ENCODE measurements around the gene PGAM5. TPM values are rescaled to one million over a fixed set of nuclear protein-coding genes. Genes with fewer than 3 reads are reported as not detected.

The PGAM5 gene
- total and polyA plus RNA-seq, 12 donors: 17.5 to 37.6 (median 31.3) TPM

DNA sequence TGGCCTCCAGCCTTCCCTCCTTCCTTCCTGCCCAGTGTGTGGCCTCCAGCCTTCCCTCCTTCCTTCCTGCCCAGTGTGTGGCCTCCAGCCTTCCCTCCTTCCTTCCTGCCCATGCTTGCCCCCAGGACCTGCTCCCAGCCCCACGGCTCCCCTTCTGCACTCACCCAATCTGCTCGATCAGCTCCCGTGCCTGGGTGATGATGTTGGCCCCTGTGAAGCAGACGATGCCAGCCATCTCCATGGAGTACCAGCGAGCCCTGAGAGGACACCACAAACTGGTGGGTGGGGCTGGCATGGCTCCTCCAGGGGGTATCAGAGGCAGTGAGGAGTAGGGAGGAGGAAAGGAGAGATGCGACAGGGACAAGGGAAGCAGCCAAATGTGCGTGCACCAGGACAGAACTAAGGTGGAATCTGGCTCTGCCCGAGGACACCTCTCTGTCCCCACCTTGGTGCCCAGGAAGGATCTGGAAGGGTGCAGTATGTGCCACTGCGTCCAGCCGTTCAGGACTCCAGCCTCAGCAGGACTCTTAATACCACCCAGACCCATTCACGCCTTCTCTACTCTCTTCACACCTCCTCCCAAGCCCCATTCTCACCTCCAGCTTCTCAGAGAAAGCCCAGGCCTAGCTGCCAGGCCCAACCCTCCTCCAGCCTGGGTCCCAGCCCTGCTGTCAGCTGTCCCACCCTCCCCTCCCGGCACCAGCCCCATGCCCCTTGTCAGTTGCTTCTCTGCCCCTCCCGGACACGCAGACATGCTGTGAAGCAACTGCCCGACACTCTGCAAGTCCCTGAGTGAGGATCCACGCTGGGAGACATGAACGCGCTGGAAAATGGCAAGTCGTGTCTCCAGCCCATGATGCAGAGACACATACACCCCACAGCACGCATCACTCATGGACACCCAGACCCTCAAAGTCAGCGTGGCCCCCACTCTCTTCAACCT lies 46.2 kb upstream of the PGAM5 start:
- no peak for DNase-seq
- H3K4me1 ChIP-seq: no peaks in the 10 kb centered on the region
- 87 to 90% methylated on average over 21 of the region's 21 CpGs for WGBS, 2 donors
- ATAC-seq: no peak
- intact Hi-C loops (cut with DNase I): no loop called here
- peaks cover 0 to 100% (median 40%) of the 10 kb centered on the region in 9 donors for H3K36me3 ChIP-seq
- no peak overlapping the region for H3K27ac ChIP-seq
- no peak overlapping the region for H3K4me3 ChIP-seq
- no peaks in the 10 kb centered on the region for H3K27me3 ChIP-seq
- H3K9me3 ChIP-seq: no peaks in the 10 kb centered on the region
- TF ChIP-seq, protein P1, sequence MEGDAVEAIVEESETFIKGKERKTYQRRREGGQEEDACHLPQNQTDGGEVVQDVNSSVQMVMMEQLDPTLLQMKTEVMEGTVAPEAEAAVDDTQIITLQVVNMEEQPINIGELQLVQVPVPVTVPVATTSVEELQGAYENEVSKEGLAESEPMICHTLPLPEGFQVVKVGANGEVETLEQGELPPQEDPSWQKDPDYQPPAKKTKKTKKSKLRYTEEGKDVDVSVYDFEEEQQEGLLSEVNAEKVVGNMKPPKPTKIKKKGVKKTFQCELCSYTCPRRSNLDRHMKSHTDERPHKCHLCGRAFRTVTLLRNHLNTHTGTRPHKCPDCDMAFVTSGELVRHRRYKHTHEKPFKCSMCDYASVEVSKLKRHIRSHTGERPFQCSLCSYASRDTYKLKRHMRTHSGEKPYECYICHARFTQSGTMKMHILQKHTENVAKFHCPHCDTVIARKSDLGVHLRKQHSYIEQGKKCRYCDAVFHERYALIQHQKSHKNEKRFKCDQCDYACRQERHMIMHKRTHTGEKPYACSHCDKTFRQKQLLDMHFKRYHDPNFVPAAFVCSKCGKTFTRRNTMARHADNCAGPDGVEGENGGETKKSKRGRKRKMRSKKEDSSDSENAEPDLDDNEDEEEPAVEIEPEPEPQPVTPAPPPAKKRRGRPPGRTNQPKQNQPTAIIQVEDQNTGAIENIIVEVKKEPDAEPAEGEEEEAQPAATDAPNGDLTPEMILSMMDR (IDR thresholded peaks at IDR 0.05): no peak

DNA sequence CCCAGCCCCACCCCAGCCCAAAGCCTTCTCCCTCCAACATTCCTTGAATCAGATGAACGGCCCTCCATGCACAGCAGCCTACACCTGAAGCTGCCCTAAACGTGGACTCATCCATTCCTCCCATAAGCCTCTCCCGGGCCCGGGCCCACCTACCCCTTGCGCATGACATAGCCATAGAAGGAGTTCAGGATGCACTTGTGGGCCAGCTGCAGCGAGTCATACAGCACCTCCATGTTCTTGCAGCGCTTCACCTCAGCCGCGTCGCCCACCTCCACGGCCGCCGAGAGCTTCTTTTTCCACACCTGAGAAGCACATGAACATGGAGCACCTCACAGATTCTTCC lies 45.5 kb upstream of the PGAM5 start:
- peaks cover 0 to 99% (median 34%) of the 10 kb centered on the region in 9 donors for H3K36me3 ChIP-seq
- ATAC-seq: no peak
- WGBS, 2 donors: 94 to 97% methylated on average over 13 of the region's 13 CpGs

DNA sequence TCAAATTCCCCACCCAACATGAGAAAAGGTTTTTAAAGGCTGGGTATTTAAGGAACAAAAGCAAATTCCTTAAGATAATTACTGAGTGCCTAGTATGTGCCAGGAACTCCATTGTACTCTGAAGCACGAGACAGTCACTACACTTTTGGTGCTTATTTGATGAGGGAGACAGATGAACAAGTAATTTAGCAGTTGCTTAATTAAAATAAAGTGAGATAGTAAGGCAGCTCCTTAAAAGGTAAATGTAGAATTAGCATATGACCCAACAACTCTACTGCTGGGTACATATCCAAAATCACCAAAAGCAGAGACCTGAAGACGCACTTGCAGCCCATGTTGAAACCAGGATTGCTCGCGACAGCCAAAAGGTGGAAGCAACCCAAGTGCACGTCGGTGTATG lies 44.8 kb upstream of the PGAM5 start:
- H3K4me1 ChIP-seq: no peaks in the 10 kb centered on the region
- no peaks in the 10 kb centered on the region for H3K9me3 ChIP-seq
- no peak for DNase-seq
- ATAC-seq: no peak
- no peak overlapping the region for H3K27ac ChIP-seq
- WGBS, 2 donors: 91 to 96% methylated on average over 6 of the region's 6 CpGs
- TF ChIP-seq, protein P1 (IDR thresholded peaks at IDR 0.05): no peak
- H3K36me3 ChIP-seq: peaks cover 0 to 98% (median 28%) of the 10 kb centered on the region in 9 donors
- no peaks in the 10 kb centered on the region for H3K27me3 ChIP-seq
- no peak overlapping the region for H3K4me3 ChIP-seq
- intact Hi-C loops (cut with DNase I): no loop called here

More for the DNA sequence above, 45.5 kb upstream of the PGAM5 start:
- Histone ChIP-seq H3K27me3 (no peaks in the 10 kb centered on the region), H3K4me1 (no peaks in the 10 kb centered on the region), H3K27ac (no peak overlapping the region), H3K9me3 (no peaks in the 10 kb centered on the region), H3K4me3 (no peak overlapping the region)
- intact Hi-C loops (cut with DNase I): no loop called here
- no peak for DNase-seq
- TF ChIP-seq, protein P1 (IDR thresholded peaks at IDR 0.05): no peak

DNA sequence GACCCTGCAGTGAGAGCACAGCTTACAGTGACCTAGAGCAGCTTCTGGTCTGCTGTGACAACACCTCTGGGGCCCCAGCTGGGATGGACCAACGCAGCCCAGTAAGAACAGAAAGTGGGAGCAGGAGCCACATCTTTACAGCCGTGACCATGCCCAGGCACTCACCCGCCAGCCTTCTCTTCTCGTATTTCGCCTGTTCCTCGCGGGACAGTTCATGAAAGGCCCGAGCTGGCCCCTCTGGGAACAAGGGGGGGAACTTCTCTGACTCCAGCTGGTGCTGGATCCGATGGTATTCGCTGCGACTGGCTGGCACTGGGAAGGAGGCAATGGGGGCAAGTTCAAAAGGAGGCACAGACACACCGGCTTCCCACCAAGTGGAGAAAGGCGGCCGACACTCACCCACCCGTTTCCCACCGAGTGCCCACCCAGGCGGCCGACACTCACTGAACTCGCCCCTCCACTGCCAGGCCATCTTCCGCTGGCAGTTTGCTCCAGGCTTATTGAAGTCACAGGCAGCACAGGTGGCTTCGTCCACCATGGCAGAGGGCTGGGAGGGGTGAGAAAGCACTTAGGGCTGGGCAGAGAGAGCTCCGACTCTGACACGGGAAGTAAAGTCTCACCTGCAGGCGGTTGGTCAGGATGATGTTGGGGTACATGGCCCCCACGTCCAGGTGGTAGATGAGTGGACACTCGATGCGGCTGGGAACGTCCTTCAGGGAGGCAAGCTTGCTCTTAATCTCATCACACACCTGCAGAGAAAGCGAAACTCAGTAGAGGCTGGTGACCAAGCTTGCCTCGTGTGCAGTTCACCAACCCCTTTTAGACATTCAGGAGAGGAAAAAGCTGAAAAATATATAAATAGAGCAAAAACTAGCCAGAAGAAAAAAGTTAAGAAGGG lies 42.2 kb upstream of the PGAM5 start:
- Histone ChIP-seq H3K4me1 (no peaks in the 10 kb centered on the region), H3K36me3 (peaks cover 0 to 97% (median 45%) of the 10 kb centered on the region in 9 donors), H3K9me3 (no peaks in the 10 kb centered on the region), H3K4me3 (no peak overlapping the region), H3K27ac (no peak overlapping the region), H3K27me3 (no peaks in the 10 kb centered on the region)
- ATAC-seq (no peak), DNase-seq (no peak)
- WGBS, 2 donors: 97% methylated on average over 30 of the region's 30 CpGs
- intact Hi-C loops (cut with DNase I): no loop called here
- TF ChIP-seq, protein P1 (IDR thresholded peaks at IDR 0.05): no peak
